H9 (cell line): Measurements from ENCODE around the gene RMDN2. TPM values are rescaled to one million over a fixed set of nuclear protein-coding genes. Genes with fewer than 3 reads are reported as not detected.

Experiments used
- DNase-seq: peaks from one replicate; pipeline ENCODE4 v3.0.0-alpha.2; 2017
- H2AFZ ChIP-seq: one replicate; pipeline ENCODE4 v1.6.1; 2013; ENCODE audit warnings: mild to moderate bottlenecking, low read length, control low read depth, moderate library complexity
- H2AK5ac ChIP-seq: 2 replicates; pipeline ENCODE4 v1.6.1; 2013; ENCODE audit warnings: low read length, control low read depth, mixed read lengths; ENCODE audit not compliant: insufficient read length
- H2BK120ac ChIP-seq: one replicate; pipeline ENCODE4 v1.6.1; 2013; ENCODE audit warnings: low read depth, mild to moderate bottlenecking, low read length, control low read depth, inconsistent platforms; ENCODE audit not compliant: poor library complexity, severe bottlenecking
- H2BK12ac ChIP-seq: 2 replicates; pipeline ENCODE4 v1.6.1; 2013; ENCODE audit warnings: low read length, control low read depth, mixed read lengths, low read depth; ENCODE audit not compliant: insufficient read length
- H2BK15ac ChIP-seq: 2 replicates; pipeline ENCODE4 v1.6.1; 2013; ENCODE audit warnings: low read depth, low read length, control low read depth
- H2BK20ac ChIP-seq: one replicate; pipeline ENCODE4 v1.6.1; 2013; ENCODE audit warnings: low read depth, mild to moderate bottlenecking, low read length, control low read depth, inconsistent platforms; ENCODE audit not compliant: poor library complexity, severe bottlenecking
- H2BK5ac ChIP-seq: 2 replicates; pipeline ENCODE4 v1.6.1; 2013; ENCODE audit warnings: low read length, control low read depth, mixed read lengths; ENCODE audit not compliant: insufficient read length
- H3K14ac ChIP-seq: 2 replicates; pipeline ENCODE4 v1.6.1; 2013; ENCODE audit warnings: low read length, control low read depth; ENCODE audit not compliant: insufficient read depth
- H3K18ac ChIP-seq: 2 replicates; pipeline ENCODE4 v1.6.1; 2013; ENCODE audit warnings: low read depth, mild to moderate bottlenecking, mixed read lengths, low read length, control low read depth; ENCODE audit not compliant: insufficient read length
- H3K23ac ChIP-seq: 2 replicates; pipeline ENCODE4 v1.6.1; 2013; ENCODE audit warnings: low read length, control low read depth, mixed read lengths, low read depth; ENCODE audit not compliant: insufficient read length
- H3K23me2 ChIP-seq: 2 replicates; pipeline ENCODE4 v1.6.1; 2013; ENCODE audit warnings: low read depth, mild to moderate bottlenecking, mixed read lengths, low read length, control low read depth; ENCODE audit not compliant: insufficient read length, poor library complexity, severe bottlenecking
- H3K27ac ChIP-seq: 2 replicates; pipeline ENCODE4 v1.5.1; 2013; ENCODE audit warnings: low read length, control low read depth, mixed read lengths, low read depth; ENCODE audit not compliant: insufficient read length
- H3K27me3 ChIP-seq: 2 replicates; pipeline ENCODE4 v1.6.1; 2013; ENCODE audit warnings: low read length, control low read depth, inconsistent platforms; ENCODE audit not compliant: insufficient read depth
- H3K4ac ChIP-seq: 2 replicates; pipeline ENCODE4 v1.6.1; 2013; ENCODE audit warnings: low read depth, mild to moderate bottlenecking, control low read depth, inconsistent platforms, low read length, moderate library complexity
- H3K4me1 ChIP-seq: 2 replicates; pipeline ENCODE4 v1.6.1; 2013; ENCODE audit warnings: low read length, control low read depth, inconsistent platforms; ENCODE audit not compliant: insufficient read depth
- H3K4me2 ChIP-seq: 2 replicates; pipeline ENCODE4 v1.6.1; 2013; ENCODE audit warnings: low read length, control low read depth, mixed read lengths; ENCODE audit not compliant: insufficient read length, insufficient read depth
- H3K56ac ChIP-seq: 2 replicates; pipeline ENCODE4 v1.6.1; 2013; ENCODE audit warnings: low read depth, mild to moderate bottlenecking, mixed read lengths, low read length, control low read depth; ENCODE audit not compliant: insufficient read length
- H3K79me1 ChIP-seq: 2 replicates; pipeline ENCODE4 v1.6.1; 2013; ENCODE audit warnings: low read depth, mild to moderate bottlenecking, moderate library complexity, low read length, control low read depth, inconsistent platforms; ENCODE audit not compliant: insufficient read depth, poor library complexity, severe bottlenecking
- H3K79me2 ChIP-seq: 2 replicates; pipeline ENCODE4 v1.6.1; 2013; ENCODE audit warnings: low read length, control low read depth, inconsistent platforms; ENCODE audit not compliant: insufficient read depth
- H3K9ac ChIP-seq: 2 replicates; pipeline ENCODE4 v1.6.1; 2013; ENCODE audit warnings: low read length, control low read depth, mixed read lengths; ENCODE audit not compliant: insufficient read length; ENCODE audit errors: extremely low read depth
- H3K9me3 ChIP-seq: one replicate; pipeline ENCODE4 v1.6.1; 2013; ENCODE audit warnings: low read depth, low read length, inconsistent platforms; ENCODE audit not compliant: control insufficient read depth
- H3T11ph ChIP-seq: one replicate; pipeline ENCODE4 v1.6.1; 2013; ENCODE audit warnings: mild to moderate bottlenecking, low read length, control low read depth, inconsistent platforms
- H4K20me1 ChIP-seq: one replicate; pipeline ENCODE4 v1.6.1; 2013; ENCODE audit not compliant: control insufficient read depth, insufficient read length, insufficient read depth
- H4K5ac ChIP-seq: 2 replicates; pipeline ENCODE4 v1.6.1; 2013; ENCODE audit warnings: low read depth, mild to moderate bottlenecking, mixed read lengths, low read length, control low read depth; ENCODE audit not compliant: insufficient read length
- H4K8ac ChIP-seq: replicated peaks from 2 replicates; pipeline ENCODE4 v1.6.1; 2013; ENCODE audit warnings: low read length, control low read depth, mixed read lengths, low read depth; ENCODE audit not compliant: insufficient read length
- H4K91ac ChIP-seq: 2 replicates; pipeline ENCODE4 v1.6.1; 2013; ENCODE audit warnings: low read depth, mild to moderate bottlenecking, moderate library complexity, mixed read lengths, low read length, control low read depth; ENCODE audit not compliant: insufficient read length
- H3K27ac Mint-ChIP-seq, 3 experiments: 2 replicates in 2 of 3; 3 replicates in 1 of 3; pipeline ENCODE4 v1.8.0; 2020 to 2021; ENCODE audit warnings: mixed read lengths in 3 of 3, mild to moderate bottlenecking in 1 of 3, moderate library complexity in 1 of 3
- H3K27me3 Mint-ChIP-seq: 2 replicates; pipeline ENCODE4 v1.8.0; 2021; ENCODE audit warnings: low read depth, mild to moderate bottlenecking, moderate library complexity, mixed read lengths
- H3K36me3 Mint-ChIP-seq, 3 experiments: 2 replicates in 2 of 3; 3 replicates in 1 of 3; pipeline ENCODE4 v1.8.0; 2020 to 2021; ENCODE audit warnings: low read depth in 3 of 3, mixed read lengths in 3 of 3; ENCODE audit not compliant: insufficient read depth in 1 of 3
- H3K4me1 Mint-ChIP-seq, 2 experiments: 2 replicates each; pipeline ENCODE4 v1.8.0; 2020; ENCODE audit warnings: mixed read lengths in 2 of 2
- H3K4me3 Mint-ChIP-seq, 2 experiments: 2 replicates in 1 of 2; 3 replicates in 1 of 2; pipeline ENCODE4 v1.8.0; 2020 to 2021; ENCODE audit warnings: mild to moderate bottlenecking in 2 of 2, mixed read lengths in 2 of 2, moderate library complexity in 1 of 2
- H3K9me3 Mint-ChIP-seq, 2 experiments: 2 replicates in 1 of 2; 3 replicates in 1 of 2; pipeline ENCODE4 v1.8.0; 2020; ENCODE audit warnings: mild to moderate bottlenecking in 2 of 2, mixed read lengths in 2 of 2, moderate library complexity in 1 of 2
- WGBS: extraction: QIAGEN DNeasy Blood & Tissue Kit; methylation state at CpG from one replicate; pipeline ENCODE4 v1.1.7; 2013; ENCODE audit warnings: missing lambda C conversion rate, low lambda C conversion rate, mixed read lengths; ENCODE audit not compliant: insufficient read length; ENCODE audit errors: extremely low coverage; 5-methylcytosine and 5-hydroxymethylcytosine counted together
- total RNA-seq: library from RNA; stranded (reverse); gene quantifications from 2 replicates; pipeline ENCODE4 v1.2.1, GENCODE V29; 2021
- TF ChIP-seq, protein P1 (sequence below): fragments of 200-600 bp; sonication (generic); conservative IDR thresholded peaks from 3 replicates; pipeline ENCODE4 v1.8.0; 2021; ENCODE audit warnings: antibody characterized with exemption, mild to moderate bottlenecking

RMDN2 gene
- total RNA-seq, 1 experiment from 2014 or later = 2.8 TPM

DNA sequence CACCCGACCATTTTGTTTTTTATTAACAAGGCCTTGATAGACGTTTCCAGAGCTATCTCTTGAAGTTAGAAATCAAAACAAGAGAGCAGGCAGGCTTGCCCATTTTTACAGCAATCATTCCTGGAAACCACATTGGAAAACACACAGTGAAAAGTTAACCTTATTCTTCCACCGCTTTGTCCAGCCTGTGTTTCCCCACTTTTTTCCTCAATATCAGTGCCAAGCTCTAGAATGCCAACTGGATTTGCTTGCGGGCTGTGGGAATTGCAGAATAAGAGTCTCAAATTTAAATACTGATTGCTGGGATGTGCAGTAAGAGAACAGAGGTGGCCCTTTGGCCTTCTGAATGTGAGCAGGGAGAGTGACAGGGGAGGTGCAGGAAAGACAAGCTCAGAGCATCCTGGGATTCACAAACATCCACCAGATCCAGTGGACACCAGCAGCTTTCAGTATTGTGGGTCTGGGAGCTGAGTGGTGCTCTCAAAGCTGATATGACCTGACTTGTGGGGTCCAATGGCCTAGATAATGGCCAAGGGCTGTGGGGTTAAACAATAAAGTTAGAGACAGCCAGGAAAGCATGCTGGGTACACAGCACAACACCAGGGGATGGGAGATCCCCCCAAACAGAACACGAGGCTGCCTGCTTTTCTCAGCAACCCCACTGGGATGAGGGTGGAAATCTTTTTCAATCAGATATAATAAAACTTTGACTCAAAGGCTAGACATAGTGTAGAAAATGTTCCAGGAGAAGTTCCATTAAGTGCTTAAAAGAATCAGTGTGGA, 135.3 kb downstream of the RMDN2 start:
- H3K4me1 ChIP-seq = no peaks in the 10 kb centered on the region
- TF ChIP-seq, protein P1, sequence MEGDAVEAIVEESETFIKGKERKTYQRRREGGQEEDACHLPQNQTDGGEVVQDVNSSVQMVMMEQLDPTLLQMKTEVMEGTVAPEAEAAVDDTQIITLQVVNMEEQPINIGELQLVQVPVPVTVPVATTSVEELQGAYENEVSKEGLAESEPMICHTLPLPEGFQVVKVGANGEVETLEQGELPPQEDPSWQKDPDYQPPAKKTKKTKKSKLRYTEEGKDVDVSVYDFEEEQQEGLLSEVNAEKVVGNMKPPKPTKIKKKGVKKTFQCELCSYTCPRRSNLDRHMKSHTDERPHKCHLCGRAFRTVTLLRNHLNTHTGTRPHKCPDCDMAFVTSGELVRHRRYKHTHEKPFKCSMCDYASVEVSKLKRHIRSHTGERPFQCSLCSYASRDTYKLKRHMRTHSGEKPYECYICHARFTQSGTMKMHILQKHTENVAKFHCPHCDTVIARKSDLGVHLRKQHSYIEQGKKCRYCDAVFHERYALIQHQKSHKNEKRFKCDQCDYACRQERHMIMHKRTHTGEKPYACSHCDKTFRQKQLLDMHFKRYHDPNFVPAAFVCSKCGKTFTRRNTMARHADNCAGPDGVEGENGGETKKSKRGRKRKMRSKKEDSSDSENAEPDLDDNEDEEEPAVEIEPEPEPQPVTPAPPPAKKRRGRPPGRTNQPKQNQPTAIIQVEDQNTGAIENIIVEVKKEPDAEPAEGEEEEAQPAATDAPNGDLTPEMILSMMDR = no peak
- Mint-ChIP-seq H3K4me1 (peaks cover 0 to 1% of the 10 kb centered on the region in 2 experiments; a peak in 1 of 4 replicates), H3K36me3 (no peaks in the 10 kb centered on the region), H3K27ac (no peak overlapping the region; a peak in 1 of 7 replicates), H3K27me3 (peaks cover 2% of the 10 kb centered on the region), H3K9me3 (no peaks in the 10 kb centered on the region; a peak in 1 of 5 replicates), H3K4me3 (no peak overlapping the region)
- no peaks in the 10 kb centered on the region for H3K23me2 ChIP-seq
- no peaks in the 10 kb centered on the region for H3K79me2 ChIP-seq
- H4K91ac ChIP-seq = no peak overlapping the region
- H4K20me1 ChIP-seq = no peaks in the 10 kb centered on the region
- no peak overlapping the region for H2BK5ac ChIP-seq
- no peak overlapping the region for H4K8ac ChIP-seq
- H3K9ac ChIP-seq = no peak overlapping the region
- no peak overlapping the region for H3T11ph ChIP-seq
- H3K9me3 ChIP-seq = no peaks in the 10 kb centered on the region
- H3K79me1 ChIP-seq = no peaks in the 10 kb centered on the region
- whole genome bisulfite sequencing = no CpG with 5 or more reads among the region's 5 CpGs
- H3K56ac ChIP-seq = no peak overlapping the region
- no peak overlapping the region for H4K5ac ChIP-seq
- H3K23ac ChIP-seq = no peak overlapping the region
- H3K14ac ChIP-seq = no peak overlapping the region
- no peak overlapping the region for H2BK20ac ChIP-seq
- no peak overlapping the region for H2BK120ac ChIP-seq
- no peak overlapping the region for H3K27ac ChIP-seq
- H2AFZ ChIP-seq = no peak overlapping the region
- H2BK15ac ChIP-seq = no peak overlapping the region
- H3K18ac ChIP-seq = no peak overlapping the region
- H2AK5ac ChIP-seq = no peak overlapping the region
- no peaks in the 10 kb centered on the region for H3K27me3 ChIP-seq
- H3K4ac ChIP-seq = no peak overlapping the region
- DNase-seq = no peak
- H2BK12ac ChIP-seq = no peak overlapping the region
- no peak overlapping the region for H3K4me2 ChIP-seq
